ENCODE data around the gene IAPP. TPM values are rescaled to one million over a fixed set of nuclear protein-coding genes. Genes with fewer than 3 reads are reported as not detected.

The IAPP gene
- total and polyA plus RNA-seq, 2 experiments from 2014 or later: 0.32 TPM; not detected in 1

DNA sequence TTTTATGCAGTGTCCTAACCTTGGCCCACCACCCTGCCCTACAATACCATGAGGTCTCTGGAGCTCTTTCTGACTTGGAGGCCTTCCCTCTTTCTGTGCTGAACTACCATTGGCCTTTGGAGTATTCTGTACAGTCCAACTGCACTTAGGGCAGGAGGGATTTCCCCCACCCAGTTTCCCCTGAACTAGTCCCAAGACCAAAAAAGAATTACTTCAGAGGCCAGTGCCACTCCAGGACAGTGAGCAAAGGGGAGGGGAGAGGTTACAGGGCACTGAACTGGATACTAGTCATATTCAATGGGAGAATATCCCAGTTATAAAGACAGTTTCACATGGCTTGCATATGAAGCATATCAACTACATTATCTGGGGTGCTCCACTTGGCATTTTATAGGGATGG, 44.1 kb upstream of the IAPP start (continued):
- TF ChIP-seq, protein P1, sequence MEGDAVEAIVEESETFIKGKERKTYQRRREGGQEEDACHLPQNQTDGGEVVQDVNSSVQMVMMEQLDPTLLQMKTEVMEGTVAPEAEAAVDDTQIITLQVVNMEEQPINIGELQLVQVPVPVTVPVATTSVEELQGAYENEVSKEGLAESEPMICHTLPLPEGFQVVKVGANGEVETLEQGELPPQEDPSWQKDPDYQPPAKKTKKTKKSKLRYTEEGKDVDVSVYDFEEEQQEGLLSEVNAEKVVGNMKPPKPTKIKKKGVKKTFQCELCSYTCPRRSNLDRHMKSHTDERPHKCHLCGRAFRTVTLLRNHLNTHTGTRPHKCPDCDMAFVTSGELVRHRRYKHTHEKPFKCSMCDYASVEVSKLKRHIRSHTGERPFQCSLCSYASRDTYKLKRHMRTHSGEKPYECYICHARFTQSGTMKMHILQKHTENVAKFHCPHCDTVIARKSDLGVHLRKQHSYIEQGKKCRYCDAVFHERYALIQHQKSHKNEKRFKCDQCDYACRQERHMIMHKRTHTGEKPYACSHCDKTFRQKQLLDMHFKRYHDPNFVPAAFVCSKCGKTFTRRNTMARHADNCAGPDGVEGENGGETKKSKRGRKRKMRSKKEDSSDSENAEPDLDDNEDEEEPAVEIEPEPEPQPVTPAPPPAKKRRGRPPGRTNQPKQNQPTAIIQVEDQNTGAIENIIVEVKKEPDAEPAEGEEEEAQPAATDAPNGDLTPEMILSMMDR (conservative IDR thresholded peaks at IDR 0.05; ENCODE audit: low read depth in 2 of 2): no peak
- TF ChIP-seq EZH2phosphoT487 (IDR thresholded peaks at IDR 0.05; ENCODE audit: unreplicated experiment) (no peak), ZNF114 (CRISPR knock-in tag; IDR thresholded peaks at IDR 0.05) (no peak), NANOG (IDR thresholded peaks at IDR 0.05; ENCODE audit: borderline replicate concordance) (no peak), ZNF331 (CRISPR knock-in tag; IDR thresholded peaks at IDR 0.05; ENCODE audit: low read depth) (no peak), POLR2AphosphoS5 (IDR thresholded peaks at IDR 0.05; ENCODE audit: low read depth) (no peak), CREB1 (CRISPR knock-in tag; IDR thresholded peaks at IDR 0.05; ENCODE audit: low read depth) (no peak), STAT1 (IDR thresholded peaks at IDR 0.05; ENCODE audit: unreplicated experiment) (no peak)
- TF ChIP-seq, protein P2, sequence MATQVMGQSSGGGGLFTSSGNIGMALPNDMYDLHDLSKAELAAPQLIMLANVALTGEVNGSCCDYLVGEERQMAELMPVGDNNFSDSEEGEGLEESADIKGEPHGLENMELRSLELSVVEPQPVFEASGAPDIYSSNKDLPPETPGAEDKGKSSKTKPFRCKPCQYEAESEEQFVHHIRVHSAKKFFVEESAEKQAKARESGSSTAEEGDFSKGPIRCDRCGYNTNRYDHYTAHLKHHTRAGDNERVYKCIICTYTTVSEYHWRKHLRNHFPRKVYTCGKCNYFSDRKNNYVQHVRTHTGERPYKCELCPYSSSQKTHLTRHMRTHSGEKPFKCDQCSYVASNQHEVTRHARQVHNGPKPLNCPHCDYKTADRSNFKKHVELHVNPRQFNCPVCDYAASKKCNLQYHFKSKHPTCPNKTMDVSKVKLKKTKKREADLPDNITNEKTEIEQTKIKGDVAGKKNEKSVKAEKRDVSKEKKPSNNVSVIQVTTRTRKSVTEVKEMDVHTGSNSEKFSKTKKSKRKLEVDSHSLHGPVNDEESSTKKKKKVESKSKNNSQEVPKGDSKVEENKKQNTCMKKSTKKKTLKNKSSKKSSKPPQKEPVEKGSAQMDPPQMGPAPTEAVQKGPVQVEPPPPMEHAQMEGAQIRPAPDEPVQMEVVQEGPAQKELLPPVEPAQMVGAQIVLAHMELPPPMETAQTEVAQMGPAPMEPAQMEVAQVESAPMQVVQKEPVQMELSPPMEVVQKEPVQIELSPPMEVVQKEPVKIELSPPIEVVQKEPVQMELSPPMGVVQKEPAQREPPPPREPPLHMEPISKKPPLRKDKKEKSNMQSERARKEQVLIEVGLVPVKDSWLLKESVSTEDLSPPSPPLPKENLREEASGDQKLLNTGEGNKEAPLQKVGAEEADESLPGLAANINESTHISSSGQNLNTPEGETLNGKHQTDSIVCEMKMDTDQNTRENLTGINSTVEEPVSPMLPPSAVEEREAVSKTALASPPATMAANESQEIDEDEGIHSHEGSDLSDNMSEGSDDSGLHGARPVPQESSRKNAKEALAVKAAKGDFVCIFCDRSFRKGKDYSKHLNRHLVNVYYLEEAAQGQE (IDR thresholded peaks at IDR 0.05; ENCODE audit: unreplicated experiment): no peak

DNA sequence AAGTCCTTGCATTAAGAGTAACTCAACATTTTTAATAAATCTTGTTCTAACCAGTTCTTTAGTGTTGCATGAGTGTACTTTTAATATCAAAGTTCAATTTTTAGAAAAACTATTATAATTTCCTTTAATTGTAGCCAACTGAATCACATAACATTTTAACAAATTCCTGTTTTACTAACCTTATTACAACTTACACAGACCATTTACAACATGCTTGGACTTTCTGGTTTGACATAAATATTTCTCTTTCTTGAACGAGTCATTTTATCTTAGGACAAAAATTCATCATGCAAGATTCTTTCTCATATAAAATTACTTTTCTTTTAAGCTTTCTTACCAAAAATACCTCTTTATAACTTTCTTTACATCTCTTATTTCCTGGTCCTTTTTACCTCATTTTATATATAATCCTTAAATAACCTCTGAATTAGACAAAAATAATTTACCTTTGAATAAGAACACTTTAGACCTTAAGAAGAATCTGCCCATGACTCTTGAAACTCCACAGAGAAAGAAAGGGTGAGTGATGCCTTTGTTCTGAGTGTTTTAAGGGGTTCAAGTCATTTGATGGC, 41.9 kb upstream of the IAPP start:
- Histone ChIP-seq H3K4me1 (ENCODE audit: insufficient read depth) (no peaks in the 10 kb centered on the region), H2AFZ (no peak overlapping the region), H3K4me3 (no peak overlapping the region), H4K20me1 (replicated peaks; ENCODE audit: insufficient read depth) (no peaks in the 10 kb centered on the region), H3K36me3 (ENCODE audit: insufficient read depth) (peaks cover 32% of the 10 kb centered on the region; the same call in 1 of the 2 replicates), H3K27me3 (ENCODE audit: insufficient read depth) (no peaks in the 10 kb centered on the region), H3K4me2 (no peak overlapping the region), H3F3A (replicated peaks; ENCODE audit: low read depth) (no peaks in the 10 kb centered on the region), H3K9me2 (ENCODE audit: insufficient read depth) (no peaks in the 10 kb centered on the region; the same call in 1 of the 2 replicates), H3K79me2 (replicated peaks; ENCODE audit: insufficient read depth) (no peaks in the 10 kb centered on the region), H3K27ac (ENCODE audit: low read depth) (no peak overlapping the region)
- Mint-ChIP-seq H3K27me3 (ENCODE audit: insufficient read depth, low read depth, poor library complexity) (peaks cover 2% of the 10 kb centered on the region), H3K27ac (no peak overlapping the region), H3K36me3 (ENCODE audit: low read depth) (peaks cover 66% of the 10 kb centered on the region), H3K9me3 (peaks cover 68% of the 10 kb centered on the region), H3K4me1 (no peaks in the 10 kb centered on the region; the same call in 2 of the 3 replicates), H3K4me3 (no peak overlapping the region)
- ATAC-seq (no peak), DNase-seq (ENCODE audit: low spot score) (peak; percentile 74)
- TF ChIP-seq, protein P3, sequence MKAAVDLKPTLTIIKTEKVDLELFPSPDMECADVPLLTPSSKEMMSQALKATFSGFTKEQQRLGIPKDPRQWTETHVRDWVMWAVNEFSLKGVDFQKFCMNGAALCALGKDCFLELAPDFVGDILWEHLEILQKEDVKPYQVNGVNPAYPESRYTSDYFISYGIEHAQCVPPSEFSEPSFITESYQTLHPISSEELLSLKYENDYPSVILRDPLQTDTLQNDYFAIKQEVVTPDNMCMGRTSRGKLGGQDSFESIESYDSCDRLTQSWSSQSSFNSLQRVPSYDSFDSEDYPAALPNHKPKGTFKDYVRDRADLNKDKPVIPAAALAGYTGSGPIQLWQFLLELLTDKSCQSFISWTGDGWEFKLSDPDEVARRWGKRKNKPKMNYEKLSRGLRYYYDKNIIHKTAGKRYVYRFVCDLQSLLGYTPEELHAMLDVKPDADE (IDR thresholded peaks at IDR 0.05): no peak
- TF ChIP-seq, protein P1 (conservative IDR thresholded peaks at IDR 0.05; ENCODE audit: low read depth in 2 of 2): no peak
- TF ChIP-seq, protein P2 (IDR thresholded peaks at IDR 0.05; ENCODE audit: unreplicated experiment): no peak
- TF ChIP-seq ZNF331 (CRISPR knock-in tag; IDR thresholded peaks at IDR 0.05; ENCODE audit: low read depth) (no peak), STAT1 (IDR thresholded peaks at IDR 0.05; ENCODE audit: unreplicated experiment) (no peak), EZH2 (IDR thresholded peaks at IDR 0.05; ENCODE audit: low read depth, unreplicated experiment) (no peak), CREB1 (CRISPR knock-in tag; IDR thresholded peaks at IDR 0.05; ENCODE audit: low read depth) (no peak)
